Calu3 (cell line): Measurements from ENCODE around the gene SGSH. TPM values are rescaled to one million over a fixed set of nuclear protein-coding genes. Genes with fewer than 3 reads are reported as not detected.

Experiments
- BruUV-seq: library from RNA; stranded (reverse); fragments of 400-500 nt; replicated peaks from 2 replicates; lab custom pipeline; 2021; lab: Mats Ljungman, UMichigan
- CTCF ChIA-PET: fragments of 300-600 bp; sonication (Branson Sonifier 250); formaldehyde crosslinking; loops from one replicate; lab custom pipeline; 2022; ENCODE audit warnings: antibody characterized with exemption; lab: Charles Lee
- DNase-seq: peaks from one replicate; pipeline ENCODE4 v3.0.0; 2022
- H3K27ac Mint-ChIP-seq: one replicate; pipeline ENCODE4 v1.8.0; 2022; ENCODE audit warnings: mixed read lengths; ENCODE audit not compliant: unreplicated experiment
- H3K27me3 Mint-ChIP-seq: one replicate; pipeline ENCODE4 v1.8.0; 2022; ENCODE audit warnings: mixed read lengths; ENCODE audit not compliant: unreplicated experiment
- H3K36me3 Mint-ChIP-seq: one replicate; pipeline ENCODE4 v1.8.0; 2022; ENCODE audit warnings: mild to moderate bottlenecking, moderate library complexity, mixed read lengths; ENCODE audit not compliant: insufficient read depth, unreplicated experiment
- H3K4me1 Mint-ChIP-seq: one replicate; pipeline ENCODE4 v1.8.0; 2022; ENCODE audit warnings: mild to moderate bottlenecking, low read depth, mixed read lengths; ENCODE audit not compliant: unreplicated experiment
- H3K4me3 Mint-ChIP-seq: one replicate; pipeline ENCODE4 v1.8.0; 2022; ENCODE audit warnings: mild to moderate bottlenecking, low read depth, moderate library complexity, mixed read lengths; ENCODE audit not compliant: unreplicated experiment
- H3K9me3 Mint-ChIP-seq: one replicate; pipeline ENCODE4 v1.8.0; 2022; ENCODE audit warnings: low read depth, mixed read lengths; ENCODE audit not compliant: unreplicated experiment
- intact Hi-C: fragments of 100-400 bp; cut with micrococcal nuclease; formaldehyde crosslinking; loops from one replicate; pipeline ENCODE4 v1.10.0; 2022; ENCODE audit not compliant: unreplicated experiment
- total RNA-seq: library from RNA; stranded (reverse); gene quantifications from 2 replicates; pipeline ENCODE4 v1.2.3, GENCODE V29; 2022
- TF ChIP-seq, protein P1 (sequence below): fragments of 200-600 bp; IDR thresholded peaks from one replicate; pipeline ENCODE4 v1.8.0; 2022; ENCODE audit warnings: antibody characterized with exemption; ENCODE audit not compliant: unreplicated experiment

Gene SGSH
- total RNA-seq, 1 experiment from 2014 or later, result 32.2 TPM

DNA sequence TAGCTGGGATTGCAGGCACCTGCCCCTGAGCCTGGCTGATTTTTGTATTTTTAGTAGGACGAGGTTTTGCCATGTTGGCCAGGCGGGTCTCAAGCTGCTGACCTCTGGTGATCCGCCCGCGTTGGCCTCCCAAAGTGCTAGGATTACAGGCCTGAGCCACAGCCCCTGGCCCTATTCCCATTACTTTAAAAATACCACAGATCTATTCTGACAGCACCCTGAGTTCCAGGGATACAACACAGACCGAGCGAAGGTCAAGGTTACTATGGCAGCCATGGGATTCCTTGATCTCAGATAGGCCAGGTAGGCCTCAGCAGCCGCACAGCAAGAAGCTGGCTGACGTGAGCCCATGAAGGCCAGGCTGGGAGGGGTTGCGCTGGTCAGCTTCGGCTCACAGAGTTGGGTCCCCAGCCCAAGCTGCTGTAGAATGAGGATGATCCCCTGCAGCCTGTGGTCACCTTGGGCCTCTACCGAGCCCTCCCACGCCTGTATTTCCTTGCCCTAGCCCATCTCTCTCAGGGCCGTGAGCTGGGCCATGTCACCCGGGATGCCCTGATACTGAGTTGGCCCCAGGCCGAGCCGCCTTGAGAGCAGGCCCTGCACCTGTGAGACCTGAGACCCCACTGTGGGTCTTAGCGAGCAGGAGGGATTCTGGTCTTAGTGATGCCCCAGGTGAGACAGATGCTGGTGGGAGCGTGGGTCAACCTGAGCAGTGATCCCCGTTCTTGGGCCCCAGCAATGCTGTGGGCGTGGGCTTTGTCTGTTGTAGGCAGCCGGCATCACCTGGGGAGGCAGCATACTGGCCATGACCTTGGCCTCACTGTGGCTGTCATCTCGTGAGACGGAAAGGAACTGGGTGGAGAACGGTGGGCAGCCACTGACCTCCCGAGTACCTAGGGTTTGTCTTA lies 23.6 kb upstream of the SGSH start:
- intact Hi-C loops, result no loop called here
- Mint-ChIP-seq H3K9me3 (no peaks in the 10 kb centered on the region), H3K27me3 (no peaks in the 10 kb centered on the region), H3K4me3 (no peak overlapping the region), H3K4me1 (no peaks in the 10 kb centered on the region), H3K36me3 (no peaks in the 10 kb centered on the region), H3K27ac (no peak overlapping the region)
- CTCF ChIA-PET, result no interaction called here
- BruUV-seq, result no TSS peak
- DNase-seq, result no peak
- TF ChIP-seq, protein P1, sequence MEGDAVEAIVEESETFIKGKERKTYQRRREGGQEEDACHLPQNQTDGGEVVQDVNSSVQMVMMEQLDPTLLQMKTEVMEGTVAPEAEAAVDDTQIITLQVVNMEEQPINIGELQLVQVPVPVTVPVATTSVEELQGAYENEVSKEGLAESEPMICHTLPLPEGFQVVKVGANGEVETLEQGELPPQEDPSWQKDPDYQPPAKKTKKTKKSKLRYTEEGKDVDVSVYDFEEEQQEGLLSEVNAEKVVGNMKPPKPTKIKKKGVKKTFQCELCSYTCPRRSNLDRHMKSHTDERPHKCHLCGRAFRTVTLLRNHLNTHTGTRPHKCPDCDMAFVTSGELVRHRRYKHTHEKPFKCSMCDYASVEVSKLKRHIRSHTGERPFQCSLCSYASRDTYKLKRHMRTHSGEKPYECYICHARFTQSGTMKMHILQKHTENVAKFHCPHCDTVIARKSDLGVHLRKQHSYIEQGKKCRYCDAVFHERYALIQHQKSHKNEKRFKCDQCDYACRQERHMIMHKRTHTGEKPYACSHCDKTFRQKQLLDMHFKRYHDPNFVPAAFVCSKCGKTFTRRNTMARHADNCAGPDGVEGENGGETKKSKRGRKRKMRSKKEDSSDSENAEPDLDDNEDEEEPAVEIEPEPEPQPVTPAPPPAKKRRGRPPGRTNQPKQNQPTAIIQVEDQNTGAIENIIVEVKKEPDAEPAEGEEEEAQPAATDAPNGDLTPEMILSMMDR, result no peak

DNA sequence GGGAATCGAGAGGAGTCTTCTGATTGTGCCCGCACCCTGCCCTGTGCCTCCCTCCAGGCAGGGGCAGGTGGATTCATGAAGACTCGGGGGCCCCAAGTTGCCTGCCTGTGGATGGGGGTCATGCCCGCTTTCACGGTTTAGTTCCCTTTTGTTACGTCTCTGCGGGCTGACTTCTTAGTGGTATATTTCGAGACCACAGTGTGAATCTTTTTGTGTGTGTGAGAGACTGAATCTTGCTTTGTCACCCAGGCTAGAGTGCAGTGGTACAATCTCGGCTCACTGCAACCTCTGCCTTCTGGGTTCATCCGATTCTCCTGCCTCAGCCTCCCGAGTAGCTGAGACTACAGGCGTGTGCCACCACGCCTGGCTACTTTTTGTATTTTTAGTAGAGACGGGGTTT lies 22.4 kb upstream of the SGSH start:
- Mint-ChIP-seq H3K36me3 (no peaks in the 10 kb centered on the region), H3K9me3 (no peaks in the 10 kb centered on the region), H3K4me1 (no peaks in the 10 kb centered on the region), H3K27ac (no peak overlapping the region), H3K27me3 (no peaks in the 10 kb centered on the region), H3K4me3 (no peak overlapping the region)
- BruUV-seq, result no TSS peak
- intact Hi-C loops, result no loop called here
- TF ChIP-seq, protein P1, result no peak
- CTCF ChIA-PET, result no interaction called here
- no peak for DNase-seq

DNA sequence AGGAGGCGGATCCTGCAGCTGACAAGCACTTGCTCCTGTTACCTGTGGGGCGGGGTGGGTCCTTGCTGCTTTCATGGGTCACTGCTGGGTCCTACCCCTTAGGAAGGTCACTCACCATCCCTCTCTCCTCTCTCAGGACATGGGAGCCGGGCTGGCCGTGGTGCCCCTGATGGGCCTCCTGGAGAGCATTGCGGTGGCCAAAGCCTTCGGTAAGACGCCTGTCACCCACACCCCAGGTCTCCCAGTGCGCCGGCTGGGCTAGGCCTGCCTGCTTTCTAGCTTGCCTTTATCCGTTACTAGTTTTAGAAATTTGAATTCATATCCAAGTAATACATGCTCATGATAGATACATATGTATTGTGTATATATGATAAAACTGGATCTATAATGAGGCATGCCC lies 17.3 kb upstream of the SGSH start:
- no peaks in the 10 kb centered on the region for H3K36me3 Mint-ChIP-seq
- no peaks in the 10 kb centered on the region for H3K9me3 Mint-ChIP-seq
- no peak overlapping the region for H3K27ac Mint-ChIP-seq
- no TSS peak for BruUV-seq
- no peak for DNase-seq
- CTCF ChIA-PET, result no interaction called here
- H3K27me3 Mint-ChIP-seq, result no peaks in the 10 kb centered on the region
- TF ChIP-seq, protein P1, result no peak
- intact Hi-C loops, result no loop called here
- H3K4me3 Mint-ChIP-seq, result no peak overlapping the region
- H3K4me1 Mint-ChIP-seq, result no peaks in the 10 kb centered on the region

DNA sequence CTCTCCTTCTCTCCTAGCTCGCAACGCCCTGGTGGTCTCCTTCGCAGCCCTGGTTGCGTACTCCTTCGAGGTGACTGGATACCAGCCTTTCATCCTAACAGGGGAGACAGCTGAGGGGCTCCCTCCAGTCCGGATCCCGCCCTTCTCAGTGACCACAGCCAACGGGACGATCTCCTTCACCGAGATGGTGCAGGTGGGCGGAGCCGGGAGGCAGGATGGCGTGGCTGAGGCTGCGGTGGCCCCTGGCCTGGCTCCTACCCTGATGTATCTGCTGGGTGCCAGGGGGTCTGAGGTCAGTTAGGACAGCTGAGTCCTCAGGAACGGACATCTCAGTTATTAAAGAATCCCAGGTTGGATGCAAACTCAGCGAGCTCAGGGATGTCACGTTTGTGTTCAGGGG lies 16.8 kb upstream of the SGSH start:
- no TSS peak for BruUV-seq
- TF ChIP-seq, protein P1, result no peak
- Mint-ChIP-seq H3K4me1 (no peaks in the 10 kb centered on the region), H3K9me3 (no peaks in the 10 kb centered on the region), H3K4me3 (no peak overlapping the region), H3K36me3 (no peaks in the 10 kb centered on the region), H3K27me3 (no peaks in the 10 kb centered on the region), H3K27ac (no peak overlapping the region)
- intact Hi-C loops, result no loop called here
- no peak for DNase-seq
- CTCF ChIA-PET, result no interaction called here
